ENCODE measurements around the gene SATB2.

GRCh38 chr2:199431746-199432213 is 26.0 kb downstream of the SATB2 start:
- TF ChIP-seq CTCF (IDR thresholded peaks at IDR 0.05; ENCODE audit: low read length) (no peak), EZH2 (IDR thresholded peaks at IDR 0.05; ENCODE audit: borderline replicate concordance, low read length) (no peak)

All from OCI-LY1 (cell line).